GM20000 (cell line): ENCODE measurements around the gene SEC31B.

Source experiments
- DNase-seq: peaks from one replicate; pipeline ENCODE4 v3.0.0; 2012; ENCODE audit warnings: low spot score
- TF ChIP-seq, protein P1 (sequence below): IDR thresholded peaks from 2 replicates; pipeline ENCODE4 v1.5.1; 2012; ENCODE audit warnings: mild to moderate bottlenecking, control low read depth; ENCODE audit errors: extremely low read depth, missing control alignments

Gene SEC31B

DNA sequence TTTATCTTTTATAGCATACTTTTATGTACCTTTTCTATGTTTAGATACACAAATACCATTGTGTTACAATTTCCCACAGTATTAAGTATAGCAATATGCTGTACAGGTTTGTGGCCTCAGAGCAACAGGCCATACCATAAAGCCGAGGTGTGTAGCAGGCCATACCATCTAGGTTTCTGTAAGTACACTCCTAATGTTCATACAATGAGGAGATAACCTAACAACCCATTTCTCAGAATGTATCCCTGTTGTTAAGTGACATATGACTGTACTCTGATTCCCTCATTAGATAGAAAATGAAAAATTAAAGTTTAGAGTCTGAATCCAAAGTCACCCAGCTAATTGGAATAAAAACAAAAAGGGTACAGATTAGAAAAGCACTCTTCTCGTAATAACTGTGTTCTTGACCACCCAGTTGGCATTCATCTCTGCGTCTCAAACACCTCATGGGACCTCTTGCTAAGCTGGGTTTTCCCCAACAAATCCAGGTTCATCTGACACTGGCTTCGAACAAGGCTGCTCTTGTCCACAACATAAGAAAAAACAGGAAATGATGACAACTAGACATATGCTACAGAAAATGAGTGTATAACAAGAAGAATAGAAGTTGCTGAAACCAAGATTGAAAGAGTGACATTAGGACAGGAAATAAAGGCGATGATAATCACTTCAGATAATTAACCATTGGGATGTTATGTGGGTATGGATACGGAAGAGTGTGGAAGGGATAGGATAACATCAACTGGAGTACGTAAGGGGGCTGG lies 8.6 kb upstream of the SEC31B start:
- DNase-seq: no peak
- TF ChIP-seq, protein P1, sequence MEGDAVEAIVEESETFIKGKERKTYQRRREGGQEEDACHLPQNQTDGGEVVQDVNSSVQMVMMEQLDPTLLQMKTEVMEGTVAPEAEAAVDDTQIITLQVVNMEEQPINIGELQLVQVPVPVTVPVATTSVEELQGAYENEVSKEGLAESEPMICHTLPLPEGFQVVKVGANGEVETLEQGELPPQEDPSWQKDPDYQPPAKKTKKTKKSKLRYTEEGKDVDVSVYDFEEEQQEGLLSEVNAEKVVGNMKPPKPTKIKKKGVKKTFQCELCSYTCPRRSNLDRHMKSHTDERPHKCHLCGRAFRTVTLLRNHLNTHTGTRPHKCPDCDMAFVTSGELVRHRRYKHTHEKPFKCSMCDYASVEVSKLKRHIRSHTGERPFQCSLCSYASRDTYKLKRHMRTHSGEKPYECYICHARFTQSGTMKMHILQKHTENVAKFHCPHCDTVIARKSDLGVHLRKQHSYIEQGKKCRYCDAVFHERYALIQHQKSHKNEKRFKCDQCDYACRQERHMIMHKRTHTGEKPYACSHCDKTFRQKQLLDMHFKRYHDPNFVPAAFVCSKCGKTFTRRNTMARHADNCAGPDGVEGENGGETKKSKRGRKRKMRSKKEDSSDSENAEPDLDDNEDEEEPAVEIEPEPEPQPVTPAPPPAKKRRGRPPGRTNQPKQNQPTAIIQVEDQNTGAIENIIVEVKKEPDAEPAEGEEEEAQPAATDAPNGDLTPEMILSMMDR: no peak

DNA sequence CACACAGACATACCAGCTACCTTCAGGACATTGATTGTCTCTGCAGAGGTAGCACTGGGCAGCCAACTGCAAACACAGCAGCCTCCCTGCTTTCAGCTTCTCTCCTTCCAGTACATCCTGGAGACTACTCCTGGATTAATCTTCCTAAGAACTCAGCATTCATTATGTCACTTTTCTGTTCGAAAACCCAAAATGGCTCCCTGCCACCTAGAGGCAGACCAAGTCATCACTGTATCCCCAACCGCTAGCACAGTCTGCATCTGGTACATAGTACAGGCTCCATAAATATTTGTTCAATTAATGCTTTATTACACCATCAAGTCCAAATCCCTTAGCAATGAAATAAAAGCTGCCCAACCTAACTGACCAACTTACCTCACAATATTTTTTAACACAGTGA lies 5.0 kb upstream of the SEC31B start:
- DNase-seq: no peak
- TF ChIP-seq, protein P1: no peak

DNA sequence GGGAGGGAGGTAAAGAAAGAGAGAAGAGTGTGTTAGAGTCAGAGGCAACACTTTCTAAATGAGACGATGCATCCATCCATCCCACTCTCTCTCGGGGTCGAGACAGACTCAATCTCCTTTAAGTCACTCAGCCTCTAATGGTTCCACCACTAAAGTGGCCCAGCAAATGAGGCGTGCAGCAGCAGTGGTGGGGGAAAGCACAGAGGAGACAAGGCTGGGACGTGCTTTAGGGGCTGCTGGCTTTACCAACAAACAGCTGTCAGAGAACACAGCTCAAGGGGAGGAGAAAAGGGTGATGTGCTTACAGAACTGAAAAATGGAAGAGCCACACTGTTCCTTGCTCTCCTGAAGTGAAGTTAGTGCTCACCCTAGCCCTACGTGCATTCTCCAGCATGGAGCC lies 4.5 kb upstream of the SEC31B start:
- no peak for DNase-seq
- TF ChIP-seq, protein P1: no peak

DNA sequence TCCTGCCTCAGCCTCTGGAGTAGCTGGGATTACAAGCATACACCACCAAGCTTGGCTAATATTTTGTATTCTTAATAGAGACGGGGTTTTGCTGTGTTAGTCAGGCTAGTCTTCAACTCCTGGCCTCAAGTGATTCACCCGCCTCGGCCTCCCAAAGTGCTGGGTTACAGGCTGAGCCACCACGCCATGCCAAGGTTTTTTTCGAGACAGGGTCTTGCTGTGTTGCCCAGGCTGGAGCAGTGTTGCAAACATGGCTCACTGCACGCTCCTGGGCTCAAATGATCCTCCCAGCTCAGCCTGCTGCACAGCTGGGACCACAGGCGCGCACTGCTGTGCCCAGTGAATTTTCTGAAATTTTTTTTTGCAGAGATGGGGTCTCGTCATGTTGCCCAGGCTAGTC lies 3.3 kb upstream of the SEC31B start:
- DNase-seq: no peak
- TF ChIP-seq, protein P1: no peak

DNA sequence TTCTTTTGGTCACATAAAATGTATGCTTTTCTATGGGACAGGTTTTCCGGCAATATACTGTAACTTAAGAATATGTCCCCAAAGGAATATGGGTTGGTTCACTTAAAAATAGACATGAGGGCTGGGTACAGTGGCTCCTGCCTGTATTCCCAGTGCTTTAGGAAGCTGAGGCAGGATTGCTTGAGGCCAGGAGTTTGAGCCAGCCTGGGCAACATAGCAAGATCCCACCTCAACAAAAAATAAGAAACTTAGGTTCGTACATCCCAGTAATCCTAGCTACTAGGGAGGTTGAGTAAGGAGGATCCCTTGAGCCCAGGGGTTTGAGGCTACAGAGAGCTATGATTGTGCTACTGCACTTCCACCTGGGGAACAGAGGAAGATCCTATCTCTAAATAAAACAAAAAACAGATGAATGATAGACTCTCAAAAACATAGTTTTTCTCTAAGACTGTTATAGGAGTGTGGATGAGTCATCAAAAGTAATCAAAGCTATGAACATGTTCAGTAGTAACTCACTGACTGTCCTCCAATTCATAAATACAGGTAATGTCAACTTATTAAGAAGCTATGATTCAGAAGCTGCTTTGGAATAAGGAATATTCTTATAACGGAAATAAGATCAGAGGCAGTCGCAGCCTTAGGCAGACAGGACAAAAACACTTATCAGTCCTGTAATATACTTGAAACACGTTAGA lies 2.6 kb upstream of the SEC31B start:
- TF ChIP-seq, protein P1: no peak
- DNase-seq: no peak

DNA sequence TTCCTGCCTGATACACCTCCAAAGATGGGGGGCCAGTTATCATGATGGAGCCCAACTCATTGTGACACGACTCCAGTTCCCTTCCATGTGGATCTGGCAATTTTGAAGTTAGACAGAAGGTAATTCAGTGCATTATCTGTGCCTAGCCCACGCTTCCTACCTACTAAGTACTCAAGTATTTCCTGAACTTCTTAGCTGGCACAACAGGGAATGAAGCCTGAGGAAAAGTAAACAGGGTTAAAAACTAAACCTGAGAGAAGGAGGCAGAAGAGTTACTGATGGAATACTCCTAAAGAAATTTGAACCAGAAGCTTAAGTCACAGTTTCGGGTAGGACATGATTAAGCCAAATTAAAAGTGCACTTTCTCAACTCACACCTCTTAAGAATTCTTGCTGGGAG lies 1.1 kb upstream of the SEC31B start:
- TF ChIP-seq, protein P1: no peak
- DNase-seq: no peak

DNA sequence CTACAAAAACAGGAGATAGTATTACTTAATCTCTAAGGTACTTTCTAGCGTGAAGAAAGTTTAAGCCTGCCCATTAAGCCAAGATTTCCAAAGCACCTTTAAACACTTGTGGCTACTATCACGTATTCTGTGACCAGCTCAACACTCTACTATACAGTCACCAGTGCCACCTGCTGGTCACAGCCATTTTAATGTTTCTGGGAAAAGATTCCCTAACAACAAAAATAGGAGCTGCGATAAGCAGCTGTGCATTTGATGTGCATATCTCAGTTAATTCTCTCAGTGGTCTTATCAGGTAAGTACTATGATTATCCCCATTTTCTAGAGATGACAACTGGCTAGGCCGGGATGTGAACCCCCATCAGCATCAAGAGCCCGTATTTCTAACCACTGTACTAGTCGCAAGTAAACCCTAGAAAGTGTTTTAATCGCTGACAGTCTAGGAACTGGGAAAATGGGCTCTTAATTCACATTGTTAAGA lies 860 bp downstream of the SEC31B start:
- DNase-seq: peak; percentile 74
- TF ChIP-seq, protein P1: peak; percentile 75
